Measurements from ENCODE around the gene MTHFD2L.

DNA sequence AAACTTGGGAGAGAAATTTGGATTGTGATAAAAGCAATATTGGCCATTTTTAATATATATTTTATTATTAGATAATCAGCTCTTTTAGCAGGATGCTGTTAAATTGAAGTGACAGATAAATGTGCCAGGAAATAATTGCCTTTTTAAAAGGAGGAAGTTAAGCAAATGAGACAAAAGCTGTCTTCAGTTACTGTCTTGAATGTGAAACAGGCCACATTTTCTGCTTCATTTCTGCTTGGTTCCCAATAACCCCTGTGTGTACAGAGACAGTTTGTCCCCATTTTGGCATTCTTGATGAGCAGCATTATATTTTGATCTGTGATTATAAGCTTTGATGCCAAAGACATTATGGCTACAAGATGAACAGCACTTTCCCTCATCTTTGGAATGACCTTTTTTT lies 151.3 kb downstream of the MTHFD2L start:
- TF ChIP-seq, protein P1, sequence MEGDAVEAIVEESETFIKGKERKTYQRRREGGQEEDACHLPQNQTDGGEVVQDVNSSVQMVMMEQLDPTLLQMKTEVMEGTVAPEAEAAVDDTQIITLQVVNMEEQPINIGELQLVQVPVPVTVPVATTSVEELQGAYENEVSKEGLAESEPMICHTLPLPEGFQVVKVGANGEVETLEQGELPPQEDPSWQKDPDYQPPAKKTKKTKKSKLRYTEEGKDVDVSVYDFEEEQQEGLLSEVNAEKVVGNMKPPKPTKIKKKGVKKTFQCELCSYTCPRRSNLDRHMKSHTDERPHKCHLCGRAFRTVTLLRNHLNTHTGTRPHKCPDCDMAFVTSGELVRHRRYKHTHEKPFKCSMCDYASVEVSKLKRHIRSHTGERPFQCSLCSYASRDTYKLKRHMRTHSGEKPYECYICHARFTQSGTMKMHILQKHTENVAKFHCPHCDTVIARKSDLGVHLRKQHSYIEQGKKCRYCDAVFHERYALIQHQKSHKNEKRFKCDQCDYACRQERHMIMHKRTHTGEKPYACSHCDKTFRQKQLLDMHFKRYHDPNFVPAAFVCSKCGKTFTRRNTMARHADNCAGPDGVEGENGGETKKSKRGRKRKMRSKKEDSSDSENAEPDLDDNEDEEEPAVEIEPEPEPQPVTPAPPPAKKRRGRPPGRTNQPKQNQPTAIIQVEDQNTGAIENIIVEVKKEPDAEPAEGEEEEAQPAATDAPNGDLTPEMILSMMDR (IDR thresholded peaks at IDR 0.05; ENCODE audit: low read length), result no peak
- TF ChIP-seq EZH2 (IDR thresholded peaks at IDR 0.05; ENCODE audit: borderline replicate concordance, low read length), result no peak

Data from OCI-LY1 (cell line).